Breast epithelium (tissue), 4 donors: ENCODE data around the gene PCK2. TPM values are rescaled to one million over a fixed set of nuclear protein-coding genes. Genes with fewer than 3 reads are reported as not detected.
A peak's percentile ranks its signal among the peaks of the same experiment; 100 is the strongest.

ENCODE experiments used
- DNase-seq, 2 donors: peaks; one replicate each; pipeline ENCODE4 v3.0.0-alpha.2; 2019; ENCODE audit warnings: low spot score in 2 of 2
- H3K27ac ChIP-seq, 2 donors: fragments of 200-600 bp; sonication (generic) in 1 of 2; one replicate each; pipeline ENCODE4 v1.5.1; 2016 to 2019; ENCODE audit warnings: mild to moderate bottlenecking in 1 of 2
- H3K27me3 ChIP-seq, 2 donors: fragments of 200-600 bp; sonication (generic) in 1 of 2; one replicate each; pipeline versions ENCODE4 v1.5.1 to v1.6.0; 2017 to 2019; ENCODE audit warnings: control low read depth in 1 of 2, mild to moderate bottlenecking in 1 of 2
- H3K36me3 ChIP-seq: fragments of 200-600 bp; one replicate; pipeline ENCODE4 v1.5.1; 2019
- H3K4me1 ChIP-seq, 2 donors: fragments of 200-600 bp; sonication (generic); one replicate each; pipeline ENCODE4 v1.5.1; 2016 to 2019; ENCODE audit warnings: control low read depth in 1 of 2
- H3K4me3 ChIP-seq, 3 donors: fragments of 200-600 bp; sonication (generic); 1 replicate in 2 of 3; 2 replicates in 1 of 3; pipeline ENCODE4 v1.5.1; 2016 to 2019; ENCODE audit warnings: mild to moderate bottlenecking in 3 of 3, moderate library complexity in 2 of 3
- H3K9me3 ChIP-seq, 2 donors: fragments of 200-600 bp; sonication (generic) in 1 of 2; one replicate each; pipeline ENCODE4 v1.5.1; 2016 to 2019; ENCODE audit warnings: control low read depth in 1 of 2
- POLR2A ChIP-seq: fragments of 450-650 bp; IDR thresholded peaks from one replicate; pipeline ENCODE4 v1.6.1; 2016; ENCODE audit warnings: antibody characterized with exemption, mild to moderate bottlenecking, moderate library complexity
- POLR2AphosphoS5 ChIP-seq, 3 donors: sonication (generic); formaldehyde crosslinking; IDR thresholded peaks; one replicate each; pipeline ENCODE4 v1.6.1; 2017; ENCODE audit warnings: antibody characterized with exemption in 3 of 3
- intact Hi-C: fragments of 100-400 bp; cut with DNase I; formaldehyde crosslinking; loops from one replicate; pipeline ENCODE4 v1.15.1; 2023; ENCODE audit warnings: low total_unique reads
- total RNA-seq, 3 donors: library from RNA; depleted of rRNA; stranded (reverse); fragments of >200 nt; gene quantifications; one replicate each; pipeline ENCODE4 v1.1.0, GENCODE V29; 2016
- TF ChIP-seq, protein P1 (sequence below), 3 donors: fragments of 450-650 bp; IDR thresholded peaks; one replicate each; pipeline ENCODE4 v1.5.1; 2016 to 2017; ENCODE audit warnings: antibody characterized with exemption in 3 of 3, mild to moderate bottlenecking in 3 of 3, moderate library complexity in 3 of 3

The PCK2 gene
- total RNA-seq, 3 donors from 2014 or later: 20.5 to 51.5 (median 24.3) TPM

DNA sequence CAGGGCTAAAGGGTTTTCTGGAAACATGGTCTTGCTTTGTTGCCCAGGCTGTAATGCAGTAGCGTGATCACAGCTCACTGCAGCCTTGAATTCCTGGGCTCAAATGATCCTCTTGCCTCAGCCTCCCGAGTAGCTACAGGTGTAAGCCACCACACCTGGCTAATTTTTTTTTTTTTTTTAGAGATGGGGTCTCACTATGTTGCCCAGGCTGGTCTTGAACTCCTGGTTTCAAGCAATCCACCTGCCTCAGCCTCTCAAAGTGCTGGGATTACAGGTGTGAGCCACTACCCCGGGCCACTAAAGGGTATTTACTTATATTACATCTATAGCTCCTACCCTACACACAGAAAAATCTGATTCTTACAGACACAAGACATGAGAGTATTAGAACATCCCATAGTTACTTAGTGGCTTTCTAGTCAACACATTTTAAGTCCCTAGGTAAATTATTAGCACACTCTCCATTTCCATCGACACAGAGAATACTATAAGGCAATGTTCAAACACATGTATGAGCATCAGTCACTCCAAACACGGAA, 14.3 kb downstream of the PCK2 start:
- Histone ChIP-seq H3K4me1 (peaks cover 0 to 4% of the 10 kb centered on the region in 2 donors), H3K4me3 (no peak overlapping the region), H3K27me3 (no peaks in the 10 kb centered on the region), H3K27ac (peak overlapping the region; percentile 44 to 62), H3K9me3 (no peaks in the 10 kb centered on the region), H3K36me3 (no peaks in the 10 kb centered on the region)
- no peak for DNase-seq
- intact Hi-C loops: no loop called here
- TF ChIP-seq POLR2A (no peak), POLR2AphosphoS5 (IDR thresholded peaks at IDR 0.05) (no peak)
- TF ChIP-seq, protein P1, sequence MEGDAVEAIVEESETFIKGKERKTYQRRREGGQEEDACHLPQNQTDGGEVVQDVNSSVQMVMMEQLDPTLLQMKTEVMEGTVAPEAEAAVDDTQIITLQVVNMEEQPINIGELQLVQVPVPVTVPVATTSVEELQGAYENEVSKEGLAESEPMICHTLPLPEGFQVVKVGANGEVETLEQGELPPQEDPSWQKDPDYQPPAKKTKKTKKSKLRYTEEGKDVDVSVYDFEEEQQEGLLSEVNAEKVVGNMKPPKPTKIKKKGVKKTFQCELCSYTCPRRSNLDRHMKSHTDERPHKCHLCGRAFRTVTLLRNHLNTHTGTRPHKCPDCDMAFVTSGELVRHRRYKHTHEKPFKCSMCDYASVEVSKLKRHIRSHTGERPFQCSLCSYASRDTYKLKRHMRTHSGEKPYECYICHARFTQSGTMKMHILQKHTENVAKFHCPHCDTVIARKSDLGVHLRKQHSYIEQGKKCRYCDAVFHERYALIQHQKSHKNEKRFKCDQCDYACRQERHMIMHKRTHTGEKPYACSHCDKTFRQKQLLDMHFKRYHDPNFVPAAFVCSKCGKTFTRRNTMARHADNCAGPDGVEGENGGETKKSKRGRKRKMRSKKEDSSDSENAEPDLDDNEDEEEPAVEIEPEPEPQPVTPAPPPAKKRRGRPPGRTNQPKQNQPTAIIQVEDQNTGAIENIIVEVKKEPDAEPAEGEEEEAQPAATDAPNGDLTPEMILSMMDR (IDR thresholded peaks at IDR 0.05): no peak

DNA sequence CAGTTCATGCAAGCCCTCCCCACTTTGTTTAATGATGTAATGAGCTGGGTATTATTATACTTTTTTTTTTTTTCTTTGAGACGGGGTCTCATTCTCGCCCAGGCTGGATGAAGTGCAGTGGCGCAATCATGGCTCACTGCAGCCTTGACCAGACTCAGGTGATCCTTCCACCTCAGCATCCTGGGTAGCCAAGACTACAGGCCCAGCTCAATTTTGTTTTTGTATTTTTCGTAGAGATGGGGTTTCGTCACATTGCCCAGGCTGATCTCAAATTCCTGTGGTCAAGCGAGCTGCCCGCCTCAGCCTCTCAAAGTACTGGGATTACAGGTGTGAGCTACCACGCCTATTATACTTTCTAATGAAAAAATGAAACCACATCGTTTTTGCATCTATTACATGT, 15.9 kb downstream of the PCK2 start:
- no peak for DNase-seq
- Histone ChIP-seq H3K4me3 (no peak overlapping the region), H3K27ac (no peak overlapping the region), H3K4me1 (peaks cover 0 to 4% of the 10 kb centered on the region in 2 donors), H3K27me3 (no peaks in the 10 kb centered on the region), H3K36me3 (no peaks in the 10 kb centered on the region), H3K9me3 (no peaks in the 10 kb centered on the region)
- intact Hi-C loops: no loop called here
- TF ChIP-seq POLR2A (no peak), POLR2AphosphoS5 (IDR thresholded peaks at IDR 0.05) (no peak)
- TF ChIP-seq, protein P1 (IDR thresholded peaks at IDR 0.05): no peak

DNA sequence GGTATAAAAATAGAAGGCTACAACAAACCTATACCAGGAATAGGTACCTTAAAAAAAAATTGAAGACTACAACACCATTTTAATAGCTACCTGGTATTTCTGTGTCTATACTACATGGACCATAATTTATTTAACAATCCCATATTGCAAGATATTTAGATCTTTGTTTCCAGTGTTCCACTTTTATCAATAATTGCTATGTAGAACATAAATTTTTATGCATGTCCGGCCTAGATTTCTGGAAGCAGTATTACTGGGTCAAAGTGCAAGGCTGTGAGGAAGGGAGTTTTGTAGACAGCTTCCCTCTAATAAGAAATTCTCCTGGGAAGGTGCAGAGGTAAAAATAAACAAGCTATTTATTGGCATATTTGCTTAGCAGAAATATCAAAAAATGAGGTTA, 16.4 kb downstream of the PCK2 start:
- Histone ChIP-seq H3K27ac (no peak overlapping the region), H3K9me3 (no peaks in the 10 kb centered on the region), H3K27me3 (no peaks in the 10 kb centered on the region), H3K4me1 (peaks cover 0 to 4% of the 10 kb centered on the region in 2 donors), H3K4me3 (no peak overlapping the region), H3K36me3 (no peaks in the 10 kb centered on the region)
- intact Hi-C loops: no loop called here
- no peak for DNase-seq
- TF ChIP-seq, protein P1 (IDR thresholded peaks at IDR 0.05): no peak
- TF ChIP-seq POLR2A: no peak
- no peak for TF ChIP-seq POLR2AphosphoS5 (IDR thresholded peaks at IDR 0.05)

DNA sequence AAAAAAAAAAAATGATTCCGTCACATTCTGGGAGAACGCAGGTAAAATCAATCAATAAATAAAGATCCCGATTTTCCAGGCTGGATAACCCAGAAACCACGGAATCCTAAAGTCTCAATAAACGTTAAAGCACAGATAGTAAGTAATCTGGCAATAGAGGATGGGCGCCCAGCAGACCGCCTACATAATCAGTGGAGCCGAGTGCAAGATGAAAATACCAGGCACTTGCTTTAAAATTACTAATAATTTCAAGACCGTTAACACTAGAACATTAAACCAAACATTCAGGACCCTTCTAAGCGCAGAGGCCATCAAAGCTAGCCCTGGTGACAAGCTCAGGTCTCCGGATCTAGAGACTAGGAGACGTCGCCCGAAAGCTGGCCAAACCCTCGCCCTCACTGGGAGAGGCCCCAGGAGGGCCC, 19.3 kb downstream of the PCK2 start:
- Histone ChIP-seq H3K9me3 (no peaks in the 10 kb centered on the region), H3K4me3 (peak overlapping the region; percentile 64 to 74 (median 74)), H3K27ac (peak overlapping the region; percentile 98 to 99), H3K4me1 (peaks cover 4 to 17% of the 10 kb centered on the region in 2 donors), H3K27me3 (no peaks in the 10 kb centered on the region), H3K36me3 (no peaks in the 10 kb centered on the region)
- DNase-seq: no peak
- TF ChIP-seq, protein P1 (IDR thresholded peaks at IDR 0.05): no peak
- TF ChIP-seq POLR2AphosphoS5 (IDR thresholded peaks at IDR 0.05): no peak
- TF ChIP-seq POLR2A: no peak
- intact Hi-C loops: no loop called here

DNA sequence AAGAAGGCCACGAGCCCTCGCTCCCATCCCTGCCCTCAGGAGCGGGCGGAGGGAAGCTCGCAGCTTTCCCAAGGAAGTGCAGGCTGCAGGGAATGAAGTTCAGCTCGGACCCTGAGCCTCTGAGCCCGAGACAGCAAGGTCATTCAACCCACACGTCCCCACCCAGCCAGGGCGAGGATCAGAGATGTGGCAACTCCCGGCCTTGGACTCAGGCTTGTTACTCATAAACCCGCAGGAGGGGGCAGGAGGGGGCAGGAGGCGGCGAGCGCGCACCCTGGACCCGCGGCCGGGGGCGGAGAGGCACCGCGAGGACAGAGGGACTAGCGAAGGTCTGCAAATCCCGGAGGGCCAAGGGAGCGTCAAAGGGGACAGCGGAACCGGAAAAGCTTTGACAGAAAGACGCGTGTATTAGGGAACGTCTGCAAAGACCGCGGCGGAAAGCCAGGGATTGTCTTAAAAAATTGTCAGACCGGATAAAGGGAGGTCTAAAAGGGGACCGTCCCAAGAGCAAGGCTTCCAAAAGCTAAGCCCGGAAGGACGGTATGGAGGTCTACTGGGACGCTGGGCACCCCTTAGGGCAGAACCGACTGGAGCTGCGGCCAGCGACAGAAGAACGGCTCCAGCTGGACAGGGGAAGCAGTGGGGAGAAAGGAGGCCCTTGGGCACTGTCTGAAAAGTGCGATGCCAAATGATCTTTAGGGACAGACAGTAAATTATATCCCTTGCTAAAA, 19.9 kb downstream of the PCK2 start:
- Histone ChIP-seq H3K9me3 (no peaks in the 10 kb centered on the region), H3K4me1 (peaks cover 4 to 14% of the 10 kb centered on the region in 2 donors), H3K27ac (peak overlapping the region; percentile 98 to 99), H3K27me3 (no peaks in the 10 kb centered on the region), H3K4me3 (peak overlapping the region; percentile 64 to 74 (median 74)), H3K36me3 (no peaks in the 10 kb centered on the region)
- intact Hi-C loops: no loop called here
- DNase-seq: peak; percentile 77 to 79
- TF ChIP-seq, protein P1 (IDR thresholded peaks at IDR 0.05): no peak
- TF ChIP-seq POLR2AphosphoS5 (IDR thresholded peaks at IDR 0.05) (peak in 2 of 3 donors; percentile 29 to 62), POLR2A (peak; percentile 13)
